ENCODE results near the gene ATG7. TPM values are rescaled to one million over a fixed set of nuclear protein-coding genes. Genes with fewer than 3 reads are reported as not detected.
A peak's percentile ranks its signal among the peaks of the same experiment; 100 is the strongest.

Gene ATG7
- total RNA-seq, 3 donors from 2014 or later (not counting 1 experiment from before 2014, with no cell fraction given) = 55.3 to 72.9 (median 68.6) TPM

DNA sequence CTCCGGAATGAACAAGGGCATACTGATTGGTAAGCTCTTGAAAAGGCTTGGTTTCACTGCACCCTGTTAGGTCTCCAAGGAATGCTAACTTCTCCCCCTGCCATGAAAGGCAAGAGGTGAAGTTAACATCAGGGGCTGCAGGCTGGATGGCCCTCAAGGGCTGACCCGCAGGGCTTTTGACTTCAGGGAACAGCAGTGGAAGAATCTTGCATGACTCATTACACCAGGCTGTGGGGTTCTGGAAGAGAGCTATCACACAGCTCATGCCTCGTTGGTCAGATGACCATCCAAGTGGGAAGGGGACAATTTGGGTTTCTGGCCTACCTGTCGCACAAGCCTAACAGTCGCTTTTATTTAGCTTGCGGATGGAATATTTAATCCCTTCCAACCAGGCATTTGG is 23.6 kb upstream of the ATG7 start:
- H3K36me3 ChIP-seq (ENCODE audit: control insufficient read depth, insufficient read depth, low read length) = no peaks in the 10 kb centered on the region
- no peak overlapping the region for H3K27ac ChIP-seq (ENCODE audit: low read length)
- H3K9me3 Mint-ChIP-seq = no peaks in the 10 kb centered on the region
- ATAC-seq (no peak), DNase-seq (no peak)
- no peaks in the 10 kb centered on the region for H3K36me3 Mint-ChIP-seq
- TF ChIP-seq, protein P1, sequence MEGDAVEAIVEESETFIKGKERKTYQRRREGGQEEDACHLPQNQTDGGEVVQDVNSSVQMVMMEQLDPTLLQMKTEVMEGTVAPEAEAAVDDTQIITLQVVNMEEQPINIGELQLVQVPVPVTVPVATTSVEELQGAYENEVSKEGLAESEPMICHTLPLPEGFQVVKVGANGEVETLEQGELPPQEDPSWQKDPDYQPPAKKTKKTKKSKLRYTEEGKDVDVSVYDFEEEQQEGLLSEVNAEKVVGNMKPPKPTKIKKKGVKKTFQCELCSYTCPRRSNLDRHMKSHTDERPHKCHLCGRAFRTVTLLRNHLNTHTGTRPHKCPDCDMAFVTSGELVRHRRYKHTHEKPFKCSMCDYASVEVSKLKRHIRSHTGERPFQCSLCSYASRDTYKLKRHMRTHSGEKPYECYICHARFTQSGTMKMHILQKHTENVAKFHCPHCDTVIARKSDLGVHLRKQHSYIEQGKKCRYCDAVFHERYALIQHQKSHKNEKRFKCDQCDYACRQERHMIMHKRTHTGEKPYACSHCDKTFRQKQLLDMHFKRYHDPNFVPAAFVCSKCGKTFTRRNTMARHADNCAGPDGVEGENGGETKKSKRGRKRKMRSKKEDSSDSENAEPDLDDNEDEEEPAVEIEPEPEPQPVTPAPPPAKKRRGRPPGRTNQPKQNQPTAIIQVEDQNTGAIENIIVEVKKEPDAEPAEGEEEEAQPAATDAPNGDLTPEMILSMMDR (IDR thresholded peaks at IDR 0.05) = no peak
- H3K27me3 ChIP-seq (ENCODE audit: control insufficient read depth, insufficient read depth, low read length) = peaks cover under 1% of the 10 kb centered on the region
- intact Hi-C loops (cut with micrococcal nuclease) = no loop called here
- WGBS (ENCODE audit: insufficient coverage) = 92% methylated on average over 6 of the region's 6 CpGs
- H3K27me3 Mint-ChIP-seq (ENCODE audit: low read depth in 2 of 2) = peaks cover 5 to 9% of the 10 kb centered on the region in 2 donors
- H3K27ac Mint-ChIP-seq = no peak overlapping the region
- no peaks in the 10 kb centered on the region for H3K4me1 ChIP-seq (ENCODE audit: control insufficient read depth, insufficient read depth, low read length)
- no peaks in the 10 kb centered on the region for H3K4me1 Mint-ChIP-seq
- H3K9me3 ChIP-seq (ENCODE audit: control insufficient read depth, insufficient read depth, low read length) = no peaks in the 10 kb centered on the region
- no peak overlapping the region for H3K4me3 Mint-ChIP-seq
- no peak overlapping the region for H3K4me3 ChIP-seq (ENCODE audit: low read length)

- H3K4me1 Mint-ChIP-seq = no peaks in the 10 kb centered on the region
- peaks cover 12 to 29% of the 10 kb centered on the region in 2 donors for H3K27me3 Mint-ChIP-seq (ENCODE audit: low read depth in 2 of 2)
- no peaks in the 10 kb centered on the region for H3K36me3 Mint-ChIP-seq
- intact Hi-C loops (cut with micrococcal nuclease) = no loop called here
- Histone ChIP-seq H3K27ac (ENCODE audit: low read length) (no peak overlapping the region), H3K9me3 (ENCODE audit: control insufficient read depth, insufficient read depth, low read length) (no peaks in the 10 kb centered on the region), H3K36me3 (ENCODE audit: control insufficient read depth, insufficient read depth, low read length) (no peaks in the 10 kb centered on the region), H3K4me3 (ENCODE audit: low read length) (no peak overlapping the region), H3K4me1 (ENCODE audit: control insufficient read depth, insufficient read depth, low read length) (no peaks in the 10 kb centered on the region), H3K27me3 (ENCODE audit: control insufficient read depth, insufficient read depth, low read length) (peaks cover 2% of the 10 kb centered on the region)
- ATAC-seq (no peak), DNase-seq (peak in 1 of 2 donors; percentile 24)
- TF ChIP-seq, protein P1 (IDR thresholded peaks at IDR 0.05) = no peak
- H3K27ac Mint-ChIP-seq = no peak overlapping the region
- no peaks in the 10 kb centered on the region for H3K9me3 Mint-ChIP-seq
- 85% methylated on average over 8 of the region's 10 CpGs for WGBS (ENCODE audit: insufficient coverage)
- no peak overlapping the region for H3K4me3 Mint-ChIP-seq
These were observed 21.0 kb upstream of the ATG7 start for GRCh38 chr3:11250902-11251806.

- TF ChIP-seq, protein P1 (IDR thresholded peaks at IDR 0.05) = no peak
- DNase-seq = no peak
- Mint-ChIP-seq H3K9me3 (no peaks in the 10 kb centered on the region), H3K4me1 (no peaks in the 10 kb centered on the region), H3K27ac (no peak overlapping the region), H3K4me3 (no peak overlapping the region), H3K27me3 (ENCODE audit: low read depth in 2 of 2) (peaks cover 12 to 29% of the 10 kb centered on the region in 2 donors), H3K36me3 (no peaks in the 10 kb centered on the region)
- H3K4me1 ChIP-seq (ENCODE audit: control insufficient read depth, insufficient read depth, low read length) = no peaks in the 10 kb centered on the region
- H3K4me3 ChIP-seq (ENCODE audit: low read length) = no peak overlapping the region
- no peak for ATAC-seq
- H3K27ac ChIP-seq (ENCODE audit: low read length) = no peak overlapping the region
- peaks cover 2% of the 10 kb centered on the region for H3K27me3 ChIP-seq (ENCODE audit: control insufficient read depth, insufficient read depth, low read length)
- intact Hi-C loops (cut with micrococcal nuclease) = no loop called here
- H3K9me3 ChIP-seq (ENCODE audit: control insufficient read depth, insufficient read depth, low read length) = no peaks in the 10 kb centered on the region
- no peaks in the 10 kb centered on the region for H3K36me3 ChIP-seq (ENCODE audit: control insufficient read depth, insufficient read depth, low read length)
- 94% methylated on average over 5 of the region's 6 CpGs for WGBS (ENCODE audit: insufficient coverage)
These were observed 20.4 kb upstream of the ATG7 start for GRCh38 chr3:11251807-11252176.

Measured in natural killer cell (primary cell).